ENCODE results near the gene ZEB2.

ZEB2 gene

DNA sequence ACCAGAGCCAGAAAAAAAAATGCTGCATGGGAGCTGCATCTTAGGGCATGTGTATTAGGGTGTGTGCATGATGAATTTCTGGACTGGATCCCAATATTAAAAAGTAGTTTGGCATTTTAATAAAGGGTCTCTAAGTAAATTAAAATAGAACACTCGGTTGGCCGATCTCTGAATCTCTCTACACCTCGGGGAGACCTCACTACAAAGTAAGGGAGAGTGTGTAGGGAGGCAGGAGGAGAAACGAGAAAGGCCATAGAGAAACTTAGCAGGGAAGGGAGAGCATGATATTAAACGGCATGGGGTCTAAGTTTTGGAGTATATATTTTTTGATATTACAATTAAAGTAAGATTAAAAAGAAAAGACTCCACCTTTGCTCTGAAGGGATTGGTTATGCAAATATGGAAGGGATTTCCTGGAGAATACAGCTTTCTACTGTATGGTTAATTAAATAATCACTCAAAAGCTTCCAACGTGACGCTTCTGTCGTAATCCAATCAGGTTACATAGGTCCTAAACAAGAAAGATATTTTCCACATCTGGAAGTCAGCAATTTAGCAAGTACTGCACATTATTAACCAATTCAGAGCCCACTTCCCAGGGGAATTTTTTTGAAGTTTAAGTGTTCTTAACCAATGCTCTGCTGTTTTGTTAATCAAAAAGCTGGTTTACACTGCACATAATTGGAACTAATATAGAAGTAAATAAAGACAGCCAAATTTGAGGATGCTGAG is 1.0 kb upstream of the ZEB2 start:
- in situ Hi-C loops (cut with HindIII; ENCODE audit: low sequenced_read_pairs), result no loop called here
- peak; percentile 63 for DNase-seq (ENCODE audit: low read depth, low spot score)
- TF ChIP-seq CTCF (IDR thresholded peaks at IDR 0.05; ENCODE audit: low read depth, low read length), result no peak
- H3K4me3 ChIP-seq (ENCODE audit: low read depth, low read length), result peak overlapping the region; percentile 81

DNA sequence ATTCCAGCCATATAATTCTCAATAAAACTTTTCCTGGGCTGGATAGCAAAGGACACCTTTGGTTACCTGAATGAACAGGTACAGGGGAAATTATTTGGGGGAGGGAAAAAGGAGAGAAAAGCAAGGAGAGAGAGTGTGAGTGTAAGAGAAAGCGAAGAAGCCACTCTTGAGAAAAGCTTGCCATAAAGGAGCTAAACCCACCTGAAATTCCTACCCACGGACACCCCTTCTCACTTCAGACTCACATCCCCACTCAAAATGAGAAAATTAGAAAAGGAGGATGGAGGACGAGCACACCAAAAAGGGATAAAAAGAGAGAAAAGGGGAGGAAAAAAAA is 354 bp downstream of the ZEB2 start:
- in situ Hi-C loops (cut with HindIII; ENCODE audit: low sequenced_read_pairs), result no loop called here
- H3K4me3 ChIP-seq (ENCODE audit: low read depth, low read length), result peak overlapping the region; percentile 81
- DNase-seq (ENCODE audit: low read depth, low spot score), result no peak
- TF ChIP-seq CTCF (IDR thresholded peaks at IDR 0.05; ENCODE audit: low read depth, low read length), result no peak

DNA sequence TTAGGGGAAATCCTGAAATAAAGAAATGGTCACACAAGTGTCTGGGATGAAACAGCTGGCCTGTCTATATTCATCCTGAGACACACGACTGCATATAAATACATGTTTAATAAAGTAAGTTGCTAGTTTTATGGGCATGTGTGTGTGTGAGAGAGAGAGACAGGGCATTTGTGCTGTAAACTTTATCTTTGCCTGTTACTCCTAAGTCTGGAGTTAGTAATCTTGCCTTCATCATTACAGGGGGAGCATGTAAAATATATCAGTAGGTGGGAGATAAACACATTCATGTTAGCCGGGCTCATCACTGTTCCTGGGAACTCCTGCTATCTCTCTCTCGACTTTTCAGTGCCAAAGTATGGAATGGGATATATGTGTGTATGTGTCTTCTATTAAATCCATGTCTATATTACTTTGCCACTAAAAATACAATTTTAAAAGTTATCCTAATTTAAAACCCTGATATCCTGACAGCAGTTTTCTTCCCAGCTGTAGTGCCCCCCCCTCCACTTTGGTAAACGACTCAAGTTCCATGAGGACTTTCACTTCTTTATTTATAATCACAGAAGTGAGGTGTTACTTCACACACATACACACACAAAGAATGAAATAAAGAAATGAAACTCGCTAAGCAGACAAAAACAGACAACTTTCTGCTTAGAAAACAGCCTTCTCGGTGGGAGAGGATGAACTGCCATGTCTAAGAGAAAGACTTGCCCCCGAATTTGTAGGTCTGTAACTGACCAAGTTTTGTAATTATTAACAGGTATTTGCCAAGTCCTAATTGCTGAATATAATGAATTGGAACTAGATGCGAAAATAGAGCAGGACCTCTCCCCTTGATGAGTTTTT is 947 bp downstream of the ZEB2 start:
- peak overlapping the region; percentile 81 for H3K4me3 ChIP-seq (ENCODE audit: low read depth, low read length)
- peak; percentile 50 for DNase-seq (ENCODE audit: low read depth, low spot score)
- in situ Hi-C loops (cut with HindIII; ENCODE audit: low sequenced_read_pairs), result no loop called here
- no peak for TF ChIP-seq CTCF (IDR thresholded peaks at IDR 0.05; ENCODE audit: low read depth, low read length)

GRCh38 chr2:144517866-144518747 is 1.8 kb downstream of the ZEB2 start:
- peak overlapping the region; percentile 81 for H3K4me3 ChIP-seq (ENCODE audit: low read depth, low read length)
- in situ Hi-C loops (cut with HindIII; ENCODE audit: low sequenced_read_pairs), result no loop called here
- no peak for TF ChIP-seq CTCF (IDR thresholded peaks at IDR 0.05; ENCODE audit: low read depth, low read length)
- DNase-seq (ENCODE audit: low read depth, low spot score), result peak; percentile 66

GRCh38 chr2:144516981-144517865 is 2.7 kb downstream of the ZEB2 start:
- DNase-seq (ENCODE audit: low read depth, low spot score), result peak; percentile 94
- peak overlapping the region; percentile 81 for H3K4me3 ChIP-seq (ENCODE audit: low read depth, low read length)
- no peak for TF ChIP-seq CTCF (IDR thresholded peaks at IDR 0.05; ENCODE audit: low read depth, low read length)
- in situ Hi-C loops (cut with HindIII; ENCODE audit: low sequenced_read_pairs), result no loop called here

Measured in astrocyte of the spinal cord (primary cell).